ENCODE data around the gene MVP. TPM values are rescaled to one million over a fixed set of nuclear protein-coding genes. Genes with fewer than 3 reads are reported as not detected.

MVP gene
- total RNA-seq, 2 experiments from 2014 or later: 6.3 to 6.8 TPM

DNA sequence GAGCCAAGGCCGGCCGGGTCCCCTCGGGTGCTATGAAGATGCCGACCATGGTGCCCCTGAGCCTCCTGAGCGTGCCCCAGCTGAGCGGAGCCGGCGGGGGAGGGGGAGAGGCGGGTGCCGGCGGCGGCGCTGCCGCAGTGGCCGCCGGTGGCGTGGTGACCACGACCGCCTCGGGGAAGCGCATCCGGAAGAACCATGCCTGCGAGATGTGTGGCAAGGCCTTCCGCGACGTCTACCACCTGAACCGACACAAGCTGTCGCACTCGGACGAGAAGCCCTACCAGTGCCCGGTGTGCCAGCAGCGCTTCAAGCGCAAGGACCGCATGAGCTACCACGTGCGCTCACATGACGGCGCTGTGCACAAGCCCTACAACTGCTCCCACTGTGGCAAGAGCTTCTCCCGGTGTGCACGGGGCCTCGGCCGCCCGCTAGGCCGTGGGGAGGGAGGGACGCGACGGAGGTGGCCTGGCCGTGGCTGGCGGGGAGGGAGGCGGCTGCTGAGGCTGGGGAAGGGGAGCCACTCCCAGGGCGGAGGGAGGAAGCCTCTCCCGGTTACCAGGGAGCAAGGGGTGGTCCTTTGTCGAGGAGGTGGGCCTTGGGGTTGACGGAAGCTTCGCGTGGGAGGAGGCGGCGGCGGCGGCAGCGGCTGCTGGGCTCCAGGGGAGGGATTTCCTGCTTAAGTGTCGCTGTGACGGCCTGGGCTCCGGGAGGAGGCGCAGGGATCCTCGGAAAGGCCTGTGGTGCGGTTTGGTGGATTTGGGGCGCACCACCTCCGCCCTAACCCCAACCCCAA is 12.6 kb upstream of the MVP start:
- TSS peak; percentile 49 for BruUV-seq (replicated peaks)
- ChIA-PET CTCF (ENCODE audit: unreplicated experiment) (interaction anchor here (1.1 kb wide), 1 partner anchor 41 kb away, joined by 3 read pairs; no protein-coding TSS in a partner anchor), POLR2A (interaction anchor here (0.6 to 2.2 kb wide), 8 partner anchors 11 to 188 kb away, joined by 3 to 6 read pairs (median 3); partner anchors contain the start of genes HIRIP3, KIF22, MVP and TAOK2)
- TF ChIP-seq, protein P1, sequence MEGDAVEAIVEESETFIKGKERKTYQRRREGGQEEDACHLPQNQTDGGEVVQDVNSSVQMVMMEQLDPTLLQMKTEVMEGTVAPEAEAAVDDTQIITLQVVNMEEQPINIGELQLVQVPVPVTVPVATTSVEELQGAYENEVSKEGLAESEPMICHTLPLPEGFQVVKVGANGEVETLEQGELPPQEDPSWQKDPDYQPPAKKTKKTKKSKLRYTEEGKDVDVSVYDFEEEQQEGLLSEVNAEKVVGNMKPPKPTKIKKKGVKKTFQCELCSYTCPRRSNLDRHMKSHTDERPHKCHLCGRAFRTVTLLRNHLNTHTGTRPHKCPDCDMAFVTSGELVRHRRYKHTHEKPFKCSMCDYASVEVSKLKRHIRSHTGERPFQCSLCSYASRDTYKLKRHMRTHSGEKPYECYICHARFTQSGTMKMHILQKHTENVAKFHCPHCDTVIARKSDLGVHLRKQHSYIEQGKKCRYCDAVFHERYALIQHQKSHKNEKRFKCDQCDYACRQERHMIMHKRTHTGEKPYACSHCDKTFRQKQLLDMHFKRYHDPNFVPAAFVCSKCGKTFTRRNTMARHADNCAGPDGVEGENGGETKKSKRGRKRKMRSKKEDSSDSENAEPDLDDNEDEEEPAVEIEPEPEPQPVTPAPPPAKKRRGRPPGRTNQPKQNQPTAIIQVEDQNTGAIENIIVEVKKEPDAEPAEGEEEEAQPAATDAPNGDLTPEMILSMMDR (conservative IDR thresholded peaks at IDR 0.05; ENCODE audit: low read length): peak; percentile 73
- no peak for TF ChIP-seq EZH2phosphoT487 (IDR thresholded peaks at IDR 0.05; ENCODE audit: borderline replicate concordance, low read depth, low read length)
- peaks cover 64% of the 10 kb centered on the region for H3K4me1 ChIP-seq (ENCODE audit: insufficient read depth, low read length, poor library complexity, severe bottlenecking)
- DNase-seq (ENCODE audit: low spot score): peak; percentile 90
- H3K9me2 ChIP-seq (ENCODE audit: insufficient read depth, low read length): no peaks in the 10 kb centered on the region
- peak overlapping the region; percentile 88 for H3K27ac ChIP-seq (ENCODE audit: low read depth, low read length, poor library complexity, severe bottlenecking)
- peak overlapping the region; percentile 93 for H3K4me2 ChIP-seq (ENCODE audit: low read length)
- H3K36me3 ChIP-seq (ENCODE audit: insufficient read depth, low read length): peaks cover 68% of the 10 kb centered on the region
- peaks cover 18% of the 10 kb centered on the region for H4K20me1 ChIP-seq (ENCODE audit: insufficient read depth, low read length)
- H3K79me2 ChIP-seq (ENCODE audit: insufficient read depth, low read depth, low read length): peaks cover 15% of the 10 kb centered on the region; the same call in 1 of the 2 replicates
- intact Hi-C loops (cut with micrococcal nuclease; ENCODE audit: unreplicated experiment): loop anchor here (2.0 to 5.0 kb wide), 2 partner anchors 79 to 190 kb away; partner anchors contain the start of genes HIRIP3 and INO80E
- no peaks in the 10 kb centered on the region for H3K9me3 ChIP-seq (ENCODE audit: low read length)
- no peak overlapping the region for H2AFZ ChIP-seq (ENCODE audit: low read length)
- peak overlapping the region; percentile 83 for H3K4me3 ChIP-seq (ENCODE audit: low read depth, low read length, poor library complexity, severe bottlenecking)

DNA sequence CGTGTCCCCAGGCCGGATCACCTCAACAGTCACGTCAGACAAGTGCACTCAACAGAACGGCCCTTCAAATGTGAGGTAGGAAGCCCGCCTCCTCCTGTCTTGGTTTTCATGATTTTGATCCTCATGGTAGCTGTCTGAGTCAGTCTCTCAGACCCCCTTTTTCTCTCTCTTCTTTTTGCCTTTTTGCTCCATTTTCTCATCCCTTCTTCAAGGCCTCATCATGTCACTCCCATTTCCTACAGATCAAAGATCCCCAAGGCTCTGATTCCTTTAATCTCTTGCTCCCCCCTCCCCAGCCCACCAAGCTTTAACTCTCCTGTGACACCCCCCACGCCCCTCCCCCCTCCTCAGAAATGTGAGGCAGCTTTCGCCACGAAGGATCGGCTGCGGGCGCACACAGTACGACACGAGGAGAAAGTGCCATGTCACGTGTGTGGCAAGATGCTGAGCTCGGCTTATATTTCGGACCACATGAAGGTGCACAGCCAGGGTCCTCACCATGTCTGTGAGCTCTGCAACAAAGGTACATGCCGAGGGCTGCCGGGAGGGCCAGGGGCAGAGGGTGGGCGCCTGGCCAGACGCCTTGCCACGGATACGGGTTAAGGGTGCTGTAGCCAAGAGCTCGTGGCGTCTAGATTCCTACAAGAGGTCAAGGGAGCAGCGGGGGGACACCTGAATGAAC is 11.9 kb upstream of the MVP start:
- Histone ChIP-seq H2AFZ (ENCODE audit: low read length) (no peak overlapping the region), H3K9me2 (ENCODE audit: insufficient read depth, low read length) (no peaks in the 10 kb centered on the region), H3K79me2 (ENCODE audit: insufficient read depth, low read depth, low read length) (peaks cover 15% of the 10 kb centered on the region; the same call in 1 of the 2 replicates), H3K27ac (ENCODE audit: low read depth, low read length, poor library complexity, severe bottlenecking) (peak overlapping the region; percentile 88), H3K36me3 (ENCODE audit: insufficient read depth, low read length) (peaks cover 61% of the 10 kb centered on the region), H4K20me1 (ENCODE audit: insufficient read depth, low read length) (peaks cover 18% of the 10 kb centered on the region), H3K4me2 (ENCODE audit: low read length) (peak overlapping the region; percentile 93), H3K9me3 (ENCODE audit: low read length) (no peaks in the 10 kb centered on the region), H3K4me3 (ENCODE audit: low read depth, low read length, poor library complexity, severe bottlenecking) (peak overlapping the region; percentile 83), H3K4me1 (ENCODE audit: insufficient read depth, low read length, poor library complexity, severe bottlenecking) (peaks cover 56% of the 10 kb centered on the region)
- CTCF ChIA-PET (ENCODE audit: unreplicated experiment): interaction anchor here (1.1 kb wide), 1 partner anchor 40 kb away, joined by 3 read pairs; no protein-coding TSS in a partner anchor
- DNase-seq (ENCODE audit: low spot score): no peak
- no TSS peak for BruUV-seq (replicated peaks)
- intact Hi-C loops (cut with micrococcal nuclease; ENCODE audit: unreplicated experiment): loop anchor here (5.0 kb wide), 1 partner anchor 189 kb away; the partner anchor contains the start of genes HIRIP3 and INO80E
- POLR2A ChIA-PET: interaction anchor here (0.6 to 2.2 kb wide), 8 partner anchors 10 to 165 kb away, joined by 3 to 6 read pairs (median 3); partner anchors contain the start of genes KIF22, MVP and TAOK2
- TF ChIP-seq EZH2phosphoT487 (IDR thresholded peaks at IDR 0.05; ENCODE audit: borderline replicate concordance, low read depth, low read length): no peak
- TF ChIP-seq, protein P1 (conservative IDR thresholded peaks at IDR 0.05; ENCODE audit: low read length): no peak

Data from OCI-LY7 (cell line).